Vagina (tissue), 2 donors: Measurements from ENCODE around the gene GPER1. TPM values are rescaled to one million over a fixed set of nuclear protein-coding genes. Genes with fewer than 3 reads are reported as not detected.
"Not testable (repeated sequence)": the region's sequence is repeated elsewhere in the genome, so short reads cannot be mapped to it uniquely, and the experiment has no call there.

ENCODE experiments used
- DNase-seq, 2 donors: peaks; one replicate each; pipeline ENCODE4 v3.0.0-alpha.2; 2017; ENCODE audit errors: extremely low spot score in 2 of 2
- H3K27ac ChIP-seq: fragments of 200-600 bp; sonication (generic); one replicate; pipeline ENCODE4 v1.5.1; 2019
- H3K27me3 ChIP-seq: fragments of 200-600 bp; sonication (generic); one replicate; pipeline ENCODE4 v1.5.1; 2019
- H3K36me3 ChIP-seq, 2 donors: fragments of 200-600 bp; sonication (generic); one replicate each; pipeline ENCODE4 v1.5.1; 2017 to 2019
- H3K4me1 ChIP-seq: fragments of 200-600 bp; sonication (generic); one replicate; pipeline ENCODE4 v1.5.1; 2019
- H3K4me3 ChIP-seq, 2 donors: fragments of 200-600 bp; sonication (generic); 1 replicate in 1 of 2; 2 replicates in 1 of 2; pipeline ENCODE4 v1.5.1; 2016 to 2019
- H3K9me3 ChIP-seq: fragments of 200-600 bp; sonication (generic); one replicate; pipeline ENCODE4 v1.5.1; 2019
- POLR2A ChIP-seq, 2 donors: fragments of 450-650 bp; IDR thresholded peaks; one replicate each; pipeline ENCODE4 v1.6.1; 2017; ENCODE audit warnings: antibody characterized with exemption in 2 of 2, mild to moderate bottlenecking in 2 of 2, moderate library complexity in 2 of 2
- POLR2AphosphoS5 ChIP-seq, 2 donors: sonication (generic); formaldehyde crosslinking; IDR thresholded peaks; one replicate each; pipeline ENCODE4 v1.9.0; 2017; ENCODE audit warnings: antibody characterized with exemption in 2 of 2, mild to moderate bottlenecking in 2 of 2, low read depth in 1 of 2; ENCODE audit not compliant: insufficient read depth in 1 of 2
- intact Hi-C: fragments of 100-400 bp; cut with DNase I; formaldehyde crosslinking; loops from one replicate; pipeline ENCODE4 v1.15.1; 2023
- total RNA-seq: library from RNA; depleted of rRNA; stranded (reverse); fragments of >200 nt; gene quantifications from one replicate; pipeline ENCODE4 v1.2.3, GENCODE V29; 2016
- TF ChIP-seq, protein P1 (sequence below), 3 experiments: fragments of 450-650 bp in 2 of 3; fragments of 200-600 bp in 1 of 3; sonication (generic) in 1 of 3; IDR thresholded peaks; one replicate each; pipeline ENCODE4 v1.5.1; 2017 to 2019; ENCODE audit warnings: antibody characterized with exemption in 3 of 3, mild to moderate bottlenecking in 2 of 3, moderate library complexity in 2 of 3

Gene GPER1
- total RNA-seq, 1 donor from 2014 or later = 8.3 TPM

DNA sequence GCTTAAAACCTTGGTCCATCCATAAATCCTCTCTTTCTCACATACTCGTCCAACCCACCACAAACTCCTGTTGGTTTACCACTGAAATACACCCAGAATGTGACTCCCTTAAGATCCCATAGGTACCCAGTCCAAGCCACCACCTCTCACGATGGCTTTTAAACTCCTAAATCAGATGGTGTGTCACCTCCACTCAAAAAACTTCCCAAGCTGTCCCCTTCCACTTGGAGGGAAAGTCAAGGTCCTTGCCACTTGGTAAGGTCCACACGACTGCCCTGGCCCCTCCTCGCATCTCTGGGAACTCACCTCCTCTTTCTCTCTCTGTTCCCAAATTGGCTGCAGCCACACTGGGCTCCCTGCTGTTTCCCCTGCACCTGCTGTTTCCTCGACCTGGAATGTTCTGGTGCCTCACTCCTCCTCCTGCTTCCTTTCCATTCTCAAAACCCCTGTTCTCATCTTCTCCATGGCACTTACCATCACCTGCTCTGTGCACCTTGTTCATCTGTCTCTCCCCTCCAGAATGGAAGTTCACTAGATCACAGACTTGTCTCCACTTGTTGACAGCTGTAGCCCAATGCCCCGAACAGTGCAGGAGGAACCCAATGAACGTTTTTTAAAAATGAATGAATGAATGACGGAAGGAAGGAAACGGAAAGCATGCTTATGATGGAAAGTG, 49.1 kb downstream of the GPER1 start:
- Histone ChIP-seq H3K27ac (no peak overlapping the region), H3K27me3 (no peaks in the 10 kb centered on the region), H3K4me1 (peaks cover 16% of the 10 kb centered on the region), H3K4me3 (peak overlapping the region; percentile 66 to 68), H3K36me3 (no peaks in the 10 kb centered on the region), H3K9me3 (no peaks in the 10 kb centered on the region)
- intact Hi-C loops = no loop called here
- no peak for DNase-seq
- TF ChIP-seq POLR2A (IDR thresholded peaks at IDR 0.05) = no peak
- TF ChIP-seq, protein P1, sequence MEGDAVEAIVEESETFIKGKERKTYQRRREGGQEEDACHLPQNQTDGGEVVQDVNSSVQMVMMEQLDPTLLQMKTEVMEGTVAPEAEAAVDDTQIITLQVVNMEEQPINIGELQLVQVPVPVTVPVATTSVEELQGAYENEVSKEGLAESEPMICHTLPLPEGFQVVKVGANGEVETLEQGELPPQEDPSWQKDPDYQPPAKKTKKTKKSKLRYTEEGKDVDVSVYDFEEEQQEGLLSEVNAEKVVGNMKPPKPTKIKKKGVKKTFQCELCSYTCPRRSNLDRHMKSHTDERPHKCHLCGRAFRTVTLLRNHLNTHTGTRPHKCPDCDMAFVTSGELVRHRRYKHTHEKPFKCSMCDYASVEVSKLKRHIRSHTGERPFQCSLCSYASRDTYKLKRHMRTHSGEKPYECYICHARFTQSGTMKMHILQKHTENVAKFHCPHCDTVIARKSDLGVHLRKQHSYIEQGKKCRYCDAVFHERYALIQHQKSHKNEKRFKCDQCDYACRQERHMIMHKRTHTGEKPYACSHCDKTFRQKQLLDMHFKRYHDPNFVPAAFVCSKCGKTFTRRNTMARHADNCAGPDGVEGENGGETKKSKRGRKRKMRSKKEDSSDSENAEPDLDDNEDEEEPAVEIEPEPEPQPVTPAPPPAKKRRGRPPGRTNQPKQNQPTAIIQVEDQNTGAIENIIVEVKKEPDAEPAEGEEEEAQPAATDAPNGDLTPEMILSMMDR (IDR thresholded peaks at IDR 0.05) = no peak
- TF ChIP-seq POLR2AphosphoS5 (IDR thresholded peaks at IDR 0.05; ENCODE audit: insufficient read depth in 1 of 2, low read depth in 1 of 2) = no peak

DNA sequence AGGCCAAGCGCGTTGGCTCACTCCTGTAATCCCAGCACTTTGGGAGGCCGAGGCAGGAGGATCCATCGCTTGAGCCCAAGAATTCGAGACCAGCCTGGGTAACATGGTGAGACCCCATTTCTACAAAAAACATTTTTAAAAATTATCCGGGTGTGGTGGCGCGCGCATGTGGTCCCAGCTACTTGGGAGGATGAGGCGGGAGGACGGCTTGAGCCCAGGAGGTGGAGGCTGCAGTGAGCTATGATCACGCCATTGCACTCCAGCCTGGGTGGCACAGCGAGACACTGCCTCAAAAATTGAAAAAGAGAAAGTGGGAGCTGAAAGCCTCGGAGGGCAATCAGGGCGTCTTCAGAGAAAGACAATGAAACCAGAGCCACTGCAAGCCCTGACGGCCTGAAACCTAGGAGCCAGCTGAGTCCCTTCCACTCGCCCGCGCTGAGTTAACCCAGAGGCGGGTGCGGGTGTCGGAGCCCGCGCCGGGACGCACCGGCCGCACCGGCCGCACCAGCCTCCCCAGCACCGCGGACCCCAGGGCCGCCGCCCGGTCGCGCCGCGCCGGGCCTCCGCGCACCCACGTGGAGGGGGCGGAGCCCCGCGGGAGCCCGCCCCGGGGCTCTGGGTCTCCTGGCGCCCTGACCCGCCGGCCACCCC, 49.7 kb downstream of the GPER1 start:
- Histone ChIP-seq H3K4me1 (peaks cover 16% of the 10 kb centered on the region), H3K27me3 (no peaks in the 10 kb centered on the region), H3K4me3 (peak overlapping the region; percentile 66 to 68), H3K9me3 (no peaks in the 10 kb centered on the region), H3K36me3 (no peaks in the 10 kb centered on the region), H3K27ac (peak overlapping the region; percentile 70)
- no peak for DNase-seq
- intact Hi-C loops = no loop called here
- TF ChIP-seq, protein P1 (IDR thresholded peaks at IDR 0.05) = no peak
- TF ChIP-seq POLR2AphosphoS5 (IDR thresholded peaks at IDR 0.05; ENCODE audit: insufficient read depth in 1 of 2, low read depth in 1 of 2) (no peak), POLR2A (IDR thresholded peaks at IDR 0.05) (no peak)

DNA sequence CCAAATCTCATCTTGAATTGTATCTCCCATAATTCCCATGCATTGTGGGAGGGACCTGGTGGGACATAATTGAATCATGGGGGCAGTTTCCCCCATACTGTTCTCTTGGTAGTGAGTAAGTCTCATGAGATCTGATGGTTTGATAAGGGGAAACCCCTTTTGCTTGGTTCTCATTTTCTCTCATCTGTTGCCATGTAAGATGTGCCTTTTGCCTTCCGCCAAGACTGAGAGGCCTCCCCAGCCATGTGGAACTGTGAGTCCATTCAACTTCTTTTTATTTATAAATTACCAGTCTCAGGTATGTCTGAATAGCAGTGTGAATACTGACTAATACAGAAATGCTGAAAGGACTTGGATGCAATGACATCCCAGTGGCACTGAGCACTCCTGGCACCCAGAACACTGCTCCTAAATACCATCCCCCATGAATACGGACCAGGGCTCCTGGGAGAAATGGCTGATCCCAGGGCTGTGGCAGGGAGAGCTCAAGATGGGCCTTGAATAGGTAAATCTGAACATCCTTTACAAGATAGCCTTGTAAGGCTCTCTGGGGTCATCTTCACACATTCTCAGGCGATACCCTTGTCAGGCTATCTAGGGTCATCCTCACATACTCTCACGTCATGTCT, 52.7 kb downstream of the GPER1 start:
- H3K27ac ChIP-seq = no peak overlapping the region
- peaks cover 16% of the 10 kb centered on the region for H3K4me1 ChIP-seq
- intact Hi-C loops = no loop called here
- no peaks in the 10 kb centered on the region for H3K36me3 ChIP-seq
- no peaks in the 10 kb centered on the region for H3K27me3 ChIP-seq
- no peak for DNase-seq
- TF ChIP-seq POLR2A (IDR thresholded peaks at IDR 0.05) (no peak), POLR2AphosphoS5 (IDR thresholded peaks at IDR 0.05; ENCODE audit: insufficient read depth in 1 of 2, low read depth in 1 of 2) (no peak)
- TF ChIP-seq, protein P1 (IDR thresholded peaks at IDR 0.05) = no peak
- H3K9me3 ChIP-seq = no peaks in the 10 kb centered on the region
- H3K4me3 ChIP-seq = no peak overlapping the region

DNA sequence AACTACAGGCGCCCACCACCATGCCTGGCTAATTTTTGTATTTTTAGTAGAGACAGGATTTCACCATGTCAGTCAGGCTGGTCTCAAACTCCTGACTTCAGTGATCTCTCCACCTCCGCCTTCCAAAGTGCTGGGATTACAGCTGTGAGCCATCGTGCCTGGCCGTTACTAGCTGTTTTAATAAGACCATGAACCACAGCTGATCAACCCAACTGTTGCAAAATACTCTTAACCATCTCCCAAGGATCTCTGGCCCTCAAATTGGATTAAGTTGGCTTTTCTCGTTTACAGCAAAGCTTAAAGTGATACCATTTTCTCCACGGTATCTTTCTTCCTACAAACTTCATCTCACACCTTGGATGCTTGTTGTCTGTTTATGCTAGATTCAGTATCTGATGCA, 53.7 kb downstream of the GPER1 start:
- TF ChIP-seq POLR2AphosphoS5 (IDR thresholded peaks at IDR 0.05; ENCODE audit: insufficient read depth in 1 of 2, low read depth in 1 of 2) = no peak
- H3K36me3 ChIP-seq = no peaks in the 10 kb centered on the region
- H3K27ac ChIP-seq = no peak overlapping the region
- no peaks in the 10 kb centered on the region for H3K27me3 ChIP-seq
- peaks cover 15% of the 10 kb centered on the region for H3K4me1 ChIP-seq
- intact Hi-C loops = no loop called here
- DNase-seq = no peak
- no peak overlapping the region for H3K4me3 ChIP-seq
- H3K9me3 ChIP-seq = no peaks in the 10 kb centered on the region

DNA sequence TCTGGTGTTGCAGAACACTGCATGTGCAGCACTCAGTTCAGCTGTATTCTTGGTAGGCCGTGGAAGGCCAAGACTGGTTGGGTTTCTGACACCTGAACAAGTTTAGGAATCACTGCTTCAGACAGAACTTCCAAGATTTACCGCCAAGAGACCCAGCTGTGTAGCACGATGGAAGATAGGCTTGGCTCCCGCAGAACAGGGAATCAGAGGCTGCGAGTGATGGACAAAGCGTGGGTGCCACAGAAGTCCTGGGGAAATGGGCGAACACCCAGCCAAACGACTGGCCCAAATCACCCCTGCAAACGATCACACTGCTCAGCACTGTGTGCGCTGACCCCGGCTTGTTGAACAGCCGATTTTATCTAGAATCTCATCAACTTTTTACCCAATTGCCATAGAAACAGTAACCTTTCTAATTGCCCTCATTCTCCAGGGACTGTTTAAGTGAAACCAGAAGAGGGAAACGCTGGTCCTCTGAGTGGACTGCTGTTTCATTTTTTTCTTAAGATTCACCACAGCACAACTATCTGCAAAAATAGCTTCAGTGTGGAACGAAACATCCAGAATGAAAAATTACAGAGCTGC, 54.2 kb downstream of the GPER1 start:
- Histone ChIP-seq H3K27me3 (no peaks in the 10 kb centered on the region), H3K27ac (no peak overlapping the region), H3K4me3 (no peak overlapping the region), H3K4me1 (peaks cover 10% of the 10 kb centered on the region), H3K36me3 (no peaks in the 10 kb centered on the region), H3K9me3 (no peaks in the 10 kb centered on the region)
- no peak for TF ChIP-seq POLR2A (IDR thresholded peaks at IDR 0.05)
- TF ChIP-seq, protein P1 (IDR thresholded peaks at IDR 0.05) = no peak
- no peak for TF ChIP-seq POLR2AphosphoS5 (IDR thresholded peaks at IDR 0.05; ENCODE audit: insufficient read depth in 1 of 2, low read depth in 1 of 2)
- no peak for DNase-seq
- intact Hi-C loops = no loop called here

DNA sequence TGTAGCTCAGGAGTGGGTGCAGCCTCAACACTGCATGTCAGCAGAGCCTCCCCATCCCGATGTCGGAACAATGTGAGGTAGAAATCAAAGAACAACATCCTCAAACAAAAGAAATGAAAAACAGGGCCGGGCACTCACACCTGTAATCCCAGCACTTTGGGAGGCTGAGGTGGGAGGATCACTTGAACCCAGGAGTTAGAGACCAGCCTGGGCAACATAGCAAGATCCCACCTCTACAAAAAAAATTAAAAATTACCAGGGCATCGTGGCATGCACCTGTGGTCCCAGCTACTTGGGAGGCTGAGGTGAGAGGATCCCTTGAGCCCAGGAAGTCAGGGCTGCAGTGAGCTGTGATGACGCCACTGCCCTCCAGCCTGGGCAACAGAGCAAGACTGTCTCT, 55.1 kb downstream of the GPER1 start:
- H3K36me3 ChIP-seq, H3K27ac ChIP-seq, H3K4me1 ChIP-seq, H3K9me3 ChIP-seq, H3K27me3 ChIP-seq, DNase-seq, H3K4me3 ChIP-seq, intact Hi-C loops: not testable (repeated sequence)
